K562 (cell line): ENCODE data around the gene TMTC2.

Experiments
- BRF1 ChIP-seq: IDR thresholded peaks from 3 replicates; pipeline ENCODE4 v1.6.1; 2011; ENCODE audit warnings: borderline replicate concordance, mild to moderate bottlenecking; ENCODE audit not compliant: insufficient read length; ENCODE audit errors: extremely low read depth
- TAF1 ChIP-seq: IDR thresholded peaks from 2 replicates; pipeline ENCODE4 v1.6.1; 2011; ENCODE audit warnings: mild to moderate bottlenecking, low read length, moderate library complexity; ENCODE audit not compliant: insufficient read depth, control insufficient read depth, severe bottlenecking; ENCODE audit errors: extremely low read depth
- TEAD1 ChIP-seq, 2 experiments: fragments of 450-650 bp in 1 of 2; sonication (generic) in 1 of 2; formaldehyde crosslinking; IDR thresholded peaks; 2 replicates each; pipeline versions ENCODE4 v1.4.0 to v1.8.0; 2020 to 2022; ENCODE audit warnings: mild to moderate bottlenecking in 2 of 2, missing genetic modification reagents in 1 of 2
- TF ChIP-seq, protein P1 (sequence below): fragments of 250-450 bp; sonication (Bioruptor Pico); IDR thresholded peaks from 2 replicates; pipeline ENCODE4 v1.4.0; 2020; ENCODE audit warnings: mild to moderate bottlenecking, moderate library complexity
- TF ChIP-seq, protein P2 (sequence below): sonication (generic); formaldehyde crosslinking; IDR thresholded peaks from 2 replicates; pipeline ENCODE4 v1.5.0; 2020; ENCODE audit warnings: missing genetic modification reagents

DNA sequence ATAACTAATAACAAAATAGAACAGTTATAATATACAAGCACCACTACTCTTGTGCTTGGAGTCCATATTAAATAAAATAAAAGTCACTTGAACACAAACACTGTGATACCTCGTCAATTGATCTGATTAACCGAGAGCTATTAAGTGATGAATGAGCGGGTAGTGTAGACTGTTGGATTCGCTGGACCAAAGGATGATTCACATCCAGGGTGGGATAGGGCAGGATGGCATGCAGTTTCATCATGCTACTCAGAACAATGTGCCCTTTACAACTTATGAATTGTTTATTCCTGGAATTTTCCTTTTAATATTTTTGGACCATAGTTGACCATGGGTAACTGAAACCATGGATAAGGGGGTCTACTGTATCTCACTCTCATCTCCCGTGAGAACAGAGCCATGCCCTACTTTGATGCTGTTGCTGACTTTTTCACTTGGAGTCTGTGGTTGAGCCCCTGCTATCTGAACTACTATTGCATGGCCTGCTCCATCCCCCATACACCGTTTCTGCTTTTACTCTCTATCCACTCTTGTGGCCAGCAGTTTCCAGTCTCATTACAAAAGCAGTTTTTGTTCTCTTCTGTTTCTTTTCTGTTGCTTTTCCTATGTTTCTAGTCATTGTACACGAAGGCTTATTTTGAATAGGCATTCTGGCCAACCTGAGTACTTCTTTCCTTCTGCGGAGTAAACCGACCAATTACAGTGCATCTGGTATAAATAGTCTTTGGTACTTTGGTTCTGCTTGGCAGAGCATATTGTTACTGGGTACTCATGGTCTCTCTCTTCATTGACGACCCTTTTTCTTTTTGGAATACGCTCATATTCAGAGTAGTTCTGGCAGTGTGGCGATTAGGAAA lies 12.2 kb downstream of the TMTC2 start:
- TF ChIP-seq, protein P1, sequence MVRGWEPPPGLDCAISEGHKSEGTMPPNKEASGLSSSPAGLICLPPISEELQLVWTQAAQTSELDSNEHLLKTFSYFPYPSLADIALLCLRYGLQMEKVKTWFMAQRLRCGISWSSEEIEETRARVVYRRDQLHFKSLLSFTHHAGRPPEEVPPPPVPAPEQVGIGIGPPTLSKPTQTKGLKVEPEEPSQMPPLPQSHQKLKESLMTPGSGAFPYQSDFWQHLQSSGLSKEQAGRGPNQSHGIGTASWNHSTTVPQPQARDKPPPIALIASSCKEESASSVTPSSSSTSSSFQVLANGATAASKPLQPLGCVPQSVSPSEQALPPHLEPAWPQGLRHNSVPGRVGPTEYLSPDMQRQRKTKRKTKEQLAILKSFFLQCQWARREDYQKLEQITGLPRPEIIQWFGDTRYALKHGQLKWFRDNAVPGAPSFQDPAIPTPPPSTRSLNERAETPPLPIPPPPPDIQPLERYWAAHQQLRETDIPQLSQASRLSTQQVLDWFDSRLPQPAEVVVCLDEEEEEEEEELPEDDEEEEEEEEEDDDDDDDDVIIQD, result no peak
- TF ChIP-seq, protein P2, sequence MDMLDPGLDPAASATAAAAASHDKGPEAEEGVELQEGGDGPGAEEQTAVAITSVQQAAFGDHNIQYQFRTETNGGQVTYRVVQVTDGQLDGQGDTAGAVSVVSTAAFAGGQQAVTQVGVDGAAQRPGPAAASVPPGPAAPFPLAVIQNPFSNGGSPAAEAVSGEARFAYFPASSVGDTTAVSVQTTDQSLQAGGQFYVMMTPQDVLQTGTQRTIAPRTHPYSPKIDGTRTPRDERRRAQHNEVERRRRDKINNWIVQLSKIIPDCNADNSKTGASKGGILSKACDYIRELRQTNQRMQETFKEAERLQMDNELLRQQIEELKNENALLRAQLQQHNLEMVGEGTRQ (CRISPR knock-in tag), result no peak
- TF ChIP-seq TAF1, result no peak
- no peak for TF ChIP-seq TEAD1 (CRISPR knock-in tag; IDR thresholded peaks at IDR 0.05)
- TF ChIP-seq BRF1, result no peak
